PC-3 (cell line): ENCODE data around the gene CBX1.

Experiments used
- EZH2 ChIP-seq: fragments of 300-600 bp; sonication (generic); IDR thresholded peaks from one replicate; pipeline ENCODE4 v1.6.1; 2017; ENCODE audit warnings: antibody characterized with exemption, mild to moderate bottlenecking, low read length; ENCODE audit not compliant: unreplicated experiment
- EZH2phosphoT487 ChIP-seq: fragments of 300-600 bp; sonication (generic); IDR thresholded peaks from 2 replicates; pipeline ENCODE4 v1.6.1; 2018; ENCODE audit warnings: mild to moderate bottlenecking, antibody characterized with exemption, low read length, borderline replicate concordance
- TF ChIP-seq, protein P1 (sequence below): fragments of 300-600 bp; sonication (generic); conservative IDR thresholded peaks from 2 replicates; pipeline ENCODE4 v1.5.1; 2017; ENCODE audit warnings: antibody characterized with exemption, low read depth, mild to moderate bottlenecking, low read length

DNA sequence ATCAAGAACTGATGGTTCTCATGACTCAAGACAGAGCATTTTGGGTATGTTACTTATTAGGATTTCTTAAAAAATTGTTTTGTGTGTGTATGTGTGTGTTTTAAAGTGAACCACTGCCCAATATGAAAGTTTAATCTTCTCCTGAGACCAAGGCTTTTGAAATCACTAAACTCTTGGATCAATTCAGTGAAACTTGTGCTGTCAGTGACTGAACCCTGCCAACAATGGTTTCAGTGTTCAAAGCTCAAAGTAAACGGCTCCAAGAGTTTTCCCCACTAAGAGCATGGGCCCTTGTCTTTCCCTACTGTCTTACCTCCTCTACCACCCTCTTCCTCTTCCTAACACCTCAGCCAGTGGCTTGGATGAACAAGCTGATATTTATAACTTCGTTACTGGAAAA lies 31.1 kb downstream of the CBX1 start:
- no peak for TF ChIP-seq EZH2
- TF ChIP-seq, protein P1, sequence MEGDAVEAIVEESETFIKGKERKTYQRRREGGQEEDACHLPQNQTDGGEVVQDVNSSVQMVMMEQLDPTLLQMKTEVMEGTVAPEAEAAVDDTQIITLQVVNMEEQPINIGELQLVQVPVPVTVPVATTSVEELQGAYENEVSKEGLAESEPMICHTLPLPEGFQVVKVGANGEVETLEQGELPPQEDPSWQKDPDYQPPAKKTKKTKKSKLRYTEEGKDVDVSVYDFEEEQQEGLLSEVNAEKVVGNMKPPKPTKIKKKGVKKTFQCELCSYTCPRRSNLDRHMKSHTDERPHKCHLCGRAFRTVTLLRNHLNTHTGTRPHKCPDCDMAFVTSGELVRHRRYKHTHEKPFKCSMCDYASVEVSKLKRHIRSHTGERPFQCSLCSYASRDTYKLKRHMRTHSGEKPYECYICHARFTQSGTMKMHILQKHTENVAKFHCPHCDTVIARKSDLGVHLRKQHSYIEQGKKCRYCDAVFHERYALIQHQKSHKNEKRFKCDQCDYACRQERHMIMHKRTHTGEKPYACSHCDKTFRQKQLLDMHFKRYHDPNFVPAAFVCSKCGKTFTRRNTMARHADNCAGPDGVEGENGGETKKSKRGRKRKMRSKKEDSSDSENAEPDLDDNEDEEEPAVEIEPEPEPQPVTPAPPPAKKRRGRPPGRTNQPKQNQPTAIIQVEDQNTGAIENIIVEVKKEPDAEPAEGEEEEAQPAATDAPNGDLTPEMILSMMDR = no peak
- TF ChIP-seq EZH2phosphoT487 = no peak
